ENCODE data around the gene FBXO21. TPM values are rescaled to one million over a fixed set of nuclear protein-coding genes. Genes with fewer than 3 reads are reported as not detected.

The FBXO21 gene
- total and polyA plus RNA-seq, 2 donors (not counting 1 experiment from before 2014, with no cell fraction given), result 31.3 to 81.3 TPM

DNA sequence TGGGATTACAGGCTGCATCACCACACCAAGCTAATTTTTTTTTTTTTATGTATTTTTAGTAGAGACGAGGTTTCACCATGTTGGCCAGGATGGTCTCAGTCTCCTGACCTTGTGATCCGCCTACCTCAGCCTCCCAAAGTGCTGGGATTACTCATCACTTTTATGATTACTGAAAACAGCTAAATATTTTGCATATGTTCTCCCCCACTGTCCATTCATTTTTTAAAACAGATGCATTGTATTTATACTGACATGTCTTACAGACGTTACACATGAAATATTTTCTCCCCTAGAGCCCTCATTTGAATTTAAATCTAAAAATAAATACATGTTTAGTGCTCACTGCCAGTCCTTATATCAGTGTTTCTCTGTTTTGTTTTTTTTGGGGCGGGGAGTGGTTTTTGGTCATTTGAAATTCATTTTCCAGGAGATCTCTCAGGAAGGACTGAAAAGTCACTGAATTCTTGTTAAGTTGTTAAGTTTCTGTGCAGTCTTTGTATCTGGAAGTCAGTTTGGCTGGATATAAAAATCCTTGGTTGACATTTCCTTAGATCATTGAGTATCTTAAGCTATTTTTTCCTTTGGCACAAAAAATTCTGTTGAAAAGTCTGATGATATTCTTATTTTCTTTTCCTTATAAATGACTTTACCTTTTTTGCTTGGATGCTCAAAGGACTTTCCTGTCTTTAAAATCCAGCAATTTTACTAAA, 9.4 kb downstream of the FBXO21 start:
- Histone ChIP-seq H3K9ac (ENCODE audit: insufficient read depth, low read length) (no peak overlapping the region), H3K4me1 (ENCODE audit: control insufficient read depth, extremely low read depth, insufficient read depth, low read length) (no peaks in the 10 kb centered on the region), H3K27me3 (ENCODE audit: control insufficient read depth, insufficient read depth, low read length) (no peaks in the 10 kb centered on the region), H3K36me3 (ENCODE audit: control insufficient read depth, insufficient read depth, low read length) (peaks cover 2% of the 10 kb centered on the region), H3K4me3 (replicated peaks in 1 of 4; ENCODE audit: control extremely low read depth in 1 of 4, insufficient read depth in 1 of 4, low read depth in 3 of 4, low read length in 4 of 4) (no peak overlapping the region), H4K20me1 (ENCODE audit: control insufficient read depth, extremely low read depth, insufficient read depth, low read length) (no peaks in the 10 kb centered on the region), H3K9me3 (ENCODE audit: control insufficient read depth, insufficient read depth, low read depth, low read length) (no peaks in the 10 kb centered on the region), H2AFZ (ENCODE audit: low read length) (no peak overlapping the region), H3K79me2 (ENCODE audit: control insufficient read depth, insufficient read depth, low read length) (no peaks in the 10 kb centered on the region), H3K4me2 (ENCODE audit: extremely low read depth, insufficient read depth, low read length) (no peak overlapping the region), H3K27ac (ENCODE audit: insufficient read depth, low read length) (no peak overlapping the region)
- no peak for TF ChIP-seq EZH2 (IDR thresholded peaks at IDR 0.05; ENCODE audit: low read length, missing control alignments)
- TF ChIP-seq, protein P1, sequence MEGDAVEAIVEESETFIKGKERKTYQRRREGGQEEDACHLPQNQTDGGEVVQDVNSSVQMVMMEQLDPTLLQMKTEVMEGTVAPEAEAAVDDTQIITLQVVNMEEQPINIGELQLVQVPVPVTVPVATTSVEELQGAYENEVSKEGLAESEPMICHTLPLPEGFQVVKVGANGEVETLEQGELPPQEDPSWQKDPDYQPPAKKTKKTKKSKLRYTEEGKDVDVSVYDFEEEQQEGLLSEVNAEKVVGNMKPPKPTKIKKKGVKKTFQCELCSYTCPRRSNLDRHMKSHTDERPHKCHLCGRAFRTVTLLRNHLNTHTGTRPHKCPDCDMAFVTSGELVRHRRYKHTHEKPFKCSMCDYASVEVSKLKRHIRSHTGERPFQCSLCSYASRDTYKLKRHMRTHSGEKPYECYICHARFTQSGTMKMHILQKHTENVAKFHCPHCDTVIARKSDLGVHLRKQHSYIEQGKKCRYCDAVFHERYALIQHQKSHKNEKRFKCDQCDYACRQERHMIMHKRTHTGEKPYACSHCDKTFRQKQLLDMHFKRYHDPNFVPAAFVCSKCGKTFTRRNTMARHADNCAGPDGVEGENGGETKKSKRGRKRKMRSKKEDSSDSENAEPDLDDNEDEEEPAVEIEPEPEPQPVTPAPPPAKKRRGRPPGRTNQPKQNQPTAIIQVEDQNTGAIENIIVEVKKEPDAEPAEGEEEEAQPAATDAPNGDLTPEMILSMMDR (conservative IDR thresholded peaks at IDR 0.05 in 1 of 2, IDR thresholded peaks at IDR 0.05 in 1 of 2; ENCODE audit: low read depth in 1 of 2, low read length in 2 of 2), result no peak
- DNase-seq (ENCODE audit: low read depth in 2 of 2), result no peak

DNA sequence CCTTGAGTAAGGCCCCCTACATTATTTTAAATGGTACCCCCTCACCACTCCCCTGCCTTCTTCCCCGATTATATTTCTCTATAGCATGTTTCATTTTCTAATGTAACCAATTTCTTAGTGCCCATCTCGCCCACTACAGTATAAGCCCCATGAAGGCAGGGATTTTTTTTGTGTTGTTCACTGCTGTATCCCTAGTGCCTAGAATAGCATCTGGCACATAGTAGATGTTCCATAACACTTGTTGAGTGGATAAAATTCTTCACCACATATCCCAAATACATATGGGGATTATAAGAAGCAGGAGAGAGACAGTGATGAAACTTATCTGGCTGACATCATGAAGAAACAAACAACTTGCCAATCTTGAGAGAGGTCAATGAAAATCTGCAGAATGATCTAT, 11.5 kb downstream of the FBXO21 start:
- no peak for DNase-seq (ENCODE audit: low read depth in 2 of 2)
- peaks cover 5% of the 10 kb centered on the region for H3K36me3 ChIP-seq (ENCODE audit: control insufficient read depth, insufficient read depth, low read length)
- H3K9ac ChIP-seq (ENCODE audit: insufficient read depth, low read length), result no peak overlapping the region
- no peaks in the 10 kb centered on the region for H3K27me3 ChIP-seq (ENCODE audit: control insufficient read depth, insufficient read depth, low read length)
- H3K4me2 ChIP-seq (ENCODE audit: extremely low read depth, insufficient read depth, low read length), result no peak overlapping the region
- H3K27ac ChIP-seq (ENCODE audit: insufficient read depth, low read length), result no peak overlapping the region
- no peak for TF ChIP-seq EZH2 (IDR thresholded peaks at IDR 0.05; ENCODE audit: low read length, missing control alignments)
- TF ChIP-seq, protein P1 (conservative IDR thresholded peaks at IDR 0.05 in 1 of 2, IDR thresholded peaks at IDR 0.05 in 1 of 2; ENCODE audit: low read depth in 1 of 2, low read length in 2 of 2), result no peak
- H3K4me1 ChIP-seq (ENCODE audit: control insufficient read depth, extremely low read depth, insufficient read depth, low read length), result no peaks in the 10 kb centered on the region
- H2AFZ ChIP-seq (ENCODE audit: low read length), result no peak overlapping the region
- H4K20me1 ChIP-seq (ENCODE audit: control insufficient read depth, extremely low read depth, insufficient read depth, low read length), result no peaks in the 10 kb centered on the region
- no peaks in the 10 kb centered on the region for H3K9me3 ChIP-seq (ENCODE audit: control insufficient read depth, insufficient read depth, low read depth, low read length)
- no peaks in the 10 kb centered on the region for H3K79me2 ChIP-seq (ENCODE audit: control insufficient read depth, insufficient read depth, low read length)
- H3K4me3 ChIP-seq (replicated peaks in 1 of 4; ENCODE audit: control extremely low read depth in 1 of 4, insufficient read depth in 1 of 4, low read depth in 3 of 4, low read length in 4 of 4), result no peak overlapping the region

DNA sequence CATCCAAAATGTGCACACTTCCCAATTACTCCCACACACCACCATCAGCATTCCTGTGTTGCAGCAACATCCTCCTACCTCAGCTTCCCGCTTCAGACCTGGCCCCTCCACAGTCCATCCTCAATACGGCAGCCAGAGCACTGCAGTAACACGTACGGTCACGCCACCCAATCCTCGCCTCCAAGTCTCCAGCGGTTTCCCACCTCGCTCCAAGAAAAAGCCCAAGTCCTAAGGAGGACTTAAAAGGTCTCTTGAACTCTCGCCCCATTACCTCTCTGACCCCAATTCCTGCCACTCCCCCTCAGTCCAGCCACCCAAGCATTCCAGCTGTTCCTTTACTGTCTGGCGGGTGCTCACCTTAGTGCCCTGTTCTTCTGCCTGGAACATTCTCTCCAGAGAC, 12.0 kb downstream of the FBXO21 start:
- no peaks in the 10 kb centered on the region for H3K9me3 ChIP-seq (ENCODE audit: control insufficient read depth, insufficient read depth, low read depth, low read length)
- H3K79me2 ChIP-seq (ENCODE audit: control insufficient read depth, insufficient read depth, low read length), result no peaks in the 10 kb centered on the region
- TF ChIP-seq, protein P1 (conservative IDR thresholded peaks at IDR 0.05 in 1 of 2, IDR thresholded peaks at IDR 0.05 in 1 of 2; ENCODE audit: low read depth in 1 of 2, low read length in 2 of 2), result no peak
- no peak for TF ChIP-seq EZH2 (IDR thresholded peaks at IDR 0.05; ENCODE audit: low read length, missing control alignments)
- no peaks in the 10 kb centered on the region for H4K20me1 ChIP-seq (ENCODE audit: control insufficient read depth, extremely low read depth, insufficient read depth, low read length)
- no peak overlapping the region for H3K27ac ChIP-seq (ENCODE audit: insufficient read depth, low read length)
- no peak for DNase-seq (ENCODE audit: low read depth in 2 of 2)
- H3K36me3 ChIP-seq (ENCODE audit: control insufficient read depth, insufficient read depth, low read length), result peaks cover 3% of the 10 kb centered on the region
- H3K4me2 ChIP-seq (ENCODE audit: extremely low read depth, insufficient read depth, low read length), result no peak overlapping the region
- no peaks in the 10 kb centered on the region for H3K27me3 ChIP-seq (ENCODE audit: control insufficient read depth, insufficient read depth, low read length)
- no peaks in the 10 kb centered on the region for H3K4me1 ChIP-seq (ENCODE audit: control insufficient read depth, extremely low read depth, insufficient read depth, low read length)
- no peak overlapping the region for H3K9ac ChIP-seq (ENCODE audit: insufficient read depth, low read length)
- H2AFZ ChIP-seq (ENCODE audit: low read length), result no peak overlapping the region
- H3K4me3 ChIP-seq (replicated peaks in 1 of 4; ENCODE audit: control extremely low read depth in 1 of 4, insufficient read depth in 1 of 4, low read depth in 3 of 4, low read length in 4 of 4), result no peak overlapping the region
